SHP77 (cell line): Measurements from ENCODE around the gene GLRA3.
"Not testable (repeated sequence)": the region's sequence is repeated elsewhere in the genome, so short reads cannot be mapped to it uniquely, and the experiment has no call there.

ENCODE experiments used
- DNase-seq, 2 experiments: peaks; one replicate each; lab custom pipeline; 2025; lab: John Stamatoyannopoulos, UW

Gene GLRA3

DNA sequence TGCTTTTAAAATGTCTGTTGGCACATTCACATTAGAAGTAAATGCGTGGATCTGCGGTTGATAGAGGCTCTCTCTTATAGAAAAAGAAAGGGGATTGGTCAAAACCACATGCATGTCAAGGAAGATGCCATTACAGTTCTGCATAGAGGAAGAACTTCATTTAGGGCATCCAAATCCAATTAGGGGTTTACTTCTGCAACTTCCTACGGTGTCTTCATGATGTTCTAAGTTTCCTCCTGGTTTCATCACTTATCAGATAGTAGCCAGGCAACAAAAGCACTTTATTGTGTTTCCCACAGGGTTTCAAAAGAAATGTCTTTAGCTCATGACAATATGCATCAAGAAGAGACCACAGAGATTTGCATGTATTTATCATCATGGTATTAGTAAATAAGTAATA lies 170.8 kb downstream of the GLRA3 start:
- DNase-seq, result no peak

DNA sequence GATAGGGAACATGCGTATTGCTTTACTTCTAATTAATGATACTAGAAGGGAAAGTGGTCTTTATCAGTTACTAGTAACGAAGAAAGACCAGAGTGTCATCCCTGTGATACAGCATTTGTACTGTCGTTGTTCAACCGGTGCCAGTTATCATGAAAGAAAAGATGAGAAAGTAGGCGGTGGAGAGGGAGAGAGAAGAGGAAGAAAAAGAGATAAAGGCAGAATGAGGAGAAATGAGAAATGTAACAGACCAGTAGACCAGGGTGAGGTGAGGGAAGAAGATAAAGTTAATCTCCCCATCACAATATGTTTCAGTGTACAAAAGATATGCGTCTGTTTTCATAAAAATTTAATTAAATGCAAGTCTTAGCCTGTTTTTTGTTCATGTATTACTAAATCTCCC lies 171.6 kb downstream of the GLRA3 start:
- no peak for DNase-seq

DNA sequence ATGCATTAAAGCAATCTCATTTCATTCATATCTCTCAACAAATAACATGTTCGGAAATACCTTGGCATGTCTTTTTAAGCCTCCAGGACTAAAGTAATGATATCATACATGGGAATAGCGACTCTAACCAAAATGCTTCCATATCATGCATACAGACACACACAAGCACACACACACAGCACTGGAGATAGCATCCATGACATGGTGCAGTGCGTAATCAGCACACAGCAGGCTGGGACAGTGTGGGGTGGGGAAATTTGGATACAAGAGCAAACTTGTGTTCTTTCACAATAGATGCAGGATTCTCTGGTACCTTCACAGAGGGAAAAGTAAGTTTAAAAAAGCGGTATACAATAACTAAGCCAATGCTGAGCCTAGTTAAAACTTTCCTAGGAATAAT lies 174.4 kb downstream of the GLRA3 start:
- no peak for DNase-seq

DNA sequence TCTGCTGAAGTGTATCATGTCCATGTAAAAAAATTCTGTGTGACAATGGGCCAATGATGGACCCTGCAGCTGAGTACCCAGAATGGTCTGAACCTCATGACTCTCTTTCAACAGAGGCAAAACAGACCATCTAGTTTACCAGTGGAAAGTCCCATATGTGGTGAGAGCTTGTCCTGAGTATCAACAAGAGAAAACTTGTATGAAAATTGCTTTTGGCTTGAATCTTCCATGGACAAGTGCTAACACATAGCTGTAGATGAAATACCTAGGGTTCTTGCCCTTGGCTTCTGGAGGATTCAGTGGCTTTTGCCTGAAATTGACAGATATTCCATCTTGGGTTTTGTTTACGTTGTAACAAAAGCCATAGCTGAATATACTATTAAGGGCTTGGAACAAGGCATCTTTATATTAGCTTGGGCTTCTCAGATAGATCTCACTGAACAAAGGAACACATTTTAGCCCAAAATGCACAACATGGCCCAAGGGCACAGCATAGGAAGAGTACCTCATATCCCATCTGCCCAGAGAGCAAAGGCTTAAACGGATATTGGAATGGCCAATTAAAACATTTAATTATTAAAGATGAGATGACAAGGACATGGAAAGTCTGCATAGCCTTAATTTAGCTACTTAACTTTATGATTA lies 178.2 kb downstream of the GLRA3 start:
- no peak for DNase-seq

DNA sequence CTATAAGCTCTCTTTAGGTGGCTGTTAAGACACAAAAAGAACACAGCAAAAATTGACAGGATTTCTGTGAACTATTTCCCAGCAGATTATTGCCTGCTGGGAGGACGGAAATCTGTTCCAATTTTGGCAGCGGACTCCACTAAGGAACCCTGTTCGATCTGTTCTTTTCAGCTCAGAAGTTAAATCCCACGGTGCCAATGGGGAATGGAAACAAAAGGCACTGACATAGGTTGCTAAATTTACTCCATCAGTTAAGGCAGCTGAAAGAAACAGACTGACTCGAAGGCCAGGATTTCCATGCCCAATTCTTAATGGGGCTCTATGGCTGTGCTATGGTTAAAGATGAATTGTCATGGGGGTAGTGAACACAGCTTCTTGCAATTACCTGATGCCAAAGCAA lies 180.2 kb downstream of the GLRA3 start:
- DNase-seq, result no peak

DNA sequence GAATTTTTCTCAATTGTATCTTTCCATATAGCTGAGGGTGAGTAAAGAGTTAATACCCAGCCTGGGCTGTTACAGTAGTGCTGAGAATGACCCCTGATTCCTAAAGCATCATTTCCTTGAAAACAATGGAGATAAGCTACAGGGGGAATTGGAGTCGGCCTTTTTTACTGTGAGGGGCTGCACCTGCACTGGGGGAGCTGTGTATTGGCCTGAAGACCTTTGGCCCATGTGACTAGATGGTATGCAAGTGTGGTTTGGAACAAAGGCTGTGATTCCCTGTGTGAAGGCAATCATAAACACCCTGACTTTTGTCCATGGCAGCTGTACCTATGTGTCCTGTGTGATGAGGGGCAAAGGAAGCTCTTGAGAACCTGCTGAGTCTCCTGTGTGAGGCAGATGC lies 182.7 kb downstream of the GLRA3 start:
- DNase-seq, result no peak

DNA sequence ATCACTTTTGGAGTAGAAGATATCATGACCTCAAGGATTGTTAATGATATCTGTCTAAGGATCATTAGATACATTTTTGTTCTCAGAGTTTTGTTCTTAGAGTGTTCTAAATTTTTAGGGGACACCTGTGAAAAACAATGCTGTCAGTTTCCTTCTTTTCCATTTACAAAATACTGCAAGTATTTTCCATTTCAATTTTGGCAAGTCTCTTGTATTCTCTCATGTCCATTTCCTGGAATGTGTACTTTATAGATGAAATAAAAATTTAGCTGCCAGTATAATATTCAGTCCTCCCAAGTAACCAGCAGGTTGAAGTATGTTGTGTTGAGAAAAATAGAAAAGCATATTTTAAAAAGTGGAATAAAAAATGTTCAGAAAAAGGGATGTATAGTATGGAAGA lies 188.9 kb downstream of the GLRA3 start:
- no peak for DNase-seq

DNA sequence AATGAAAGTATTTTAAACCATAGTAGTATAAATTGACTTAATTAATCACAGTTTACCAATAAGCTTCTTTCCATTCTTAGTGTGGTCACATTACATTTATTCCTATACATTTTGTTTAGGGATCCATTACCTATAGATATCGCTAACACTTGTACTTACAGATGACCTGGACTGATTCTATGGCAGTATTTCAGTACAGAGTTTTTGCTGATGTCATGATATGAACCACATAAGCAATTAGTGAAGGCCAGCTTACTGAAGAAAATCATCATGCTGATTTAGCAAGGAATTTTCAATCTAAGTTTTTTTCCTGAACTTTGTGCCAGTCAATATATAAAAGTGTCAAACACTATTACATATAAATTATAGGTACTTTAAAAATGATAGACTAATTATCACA lies 193.3 kb downstream of the GLRA3 start:
- no peak for DNase-seq

DNA sequence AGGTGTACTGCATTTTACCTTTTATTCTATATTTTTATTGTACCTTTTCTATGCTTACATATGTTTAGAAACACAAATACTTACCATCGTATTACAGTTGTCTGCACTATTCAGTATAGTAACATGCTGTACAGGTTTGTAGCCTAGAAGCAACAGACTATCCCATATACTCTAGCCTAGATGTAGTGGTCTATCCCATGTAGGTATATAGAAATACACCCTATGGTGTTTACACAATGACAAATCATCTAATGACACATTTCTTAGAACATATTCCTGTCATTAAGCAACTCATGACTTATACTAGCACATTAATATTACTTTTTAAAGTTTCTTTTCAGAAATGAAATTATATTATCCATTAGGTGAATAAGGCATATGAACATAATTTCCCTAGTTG lies 195.6 kb downstream of the GLRA3 start:
- no peak for DNase-seq

DNA sequence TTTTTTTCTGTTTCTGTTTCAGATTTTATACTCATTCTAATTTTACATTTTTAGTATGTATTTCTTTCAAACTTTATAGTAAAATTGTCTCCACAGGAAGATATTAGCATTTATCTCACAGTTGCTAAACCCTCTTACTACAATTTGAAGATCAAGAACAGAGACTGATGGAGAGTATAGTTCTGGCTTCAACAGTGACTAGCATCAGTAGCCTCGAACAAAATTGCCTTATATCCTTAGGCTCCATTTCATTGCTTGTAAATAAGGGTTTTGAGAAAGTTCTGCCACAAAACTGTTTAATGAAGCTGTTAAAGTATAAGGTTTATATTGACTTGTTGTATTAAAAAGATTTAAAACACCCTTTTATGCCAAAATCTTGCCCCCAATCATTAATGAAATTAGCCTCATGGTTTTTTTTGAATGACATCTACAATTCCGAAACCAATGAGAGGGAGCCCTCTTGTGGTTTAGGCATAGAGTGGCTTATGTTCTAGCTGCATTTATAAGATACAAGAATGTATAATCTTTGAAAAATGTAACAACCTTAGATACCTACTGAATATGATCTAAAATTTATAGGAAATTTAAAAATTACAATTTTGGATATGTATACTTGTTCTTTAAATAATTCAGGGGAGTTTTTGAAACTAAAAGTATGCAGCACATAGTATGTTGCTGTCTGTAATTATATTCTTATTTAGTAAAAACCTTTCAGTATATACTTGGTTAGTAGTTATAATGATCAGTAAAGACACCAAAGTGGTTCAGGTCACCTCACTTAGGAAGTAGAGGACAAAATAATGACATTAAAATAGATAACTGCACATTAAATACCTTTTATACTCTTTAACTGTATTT lies 196.9 kb downstream of the GLRA3 start:
- peak; percentile 2 to 28 for DNase-seq

DNA sequence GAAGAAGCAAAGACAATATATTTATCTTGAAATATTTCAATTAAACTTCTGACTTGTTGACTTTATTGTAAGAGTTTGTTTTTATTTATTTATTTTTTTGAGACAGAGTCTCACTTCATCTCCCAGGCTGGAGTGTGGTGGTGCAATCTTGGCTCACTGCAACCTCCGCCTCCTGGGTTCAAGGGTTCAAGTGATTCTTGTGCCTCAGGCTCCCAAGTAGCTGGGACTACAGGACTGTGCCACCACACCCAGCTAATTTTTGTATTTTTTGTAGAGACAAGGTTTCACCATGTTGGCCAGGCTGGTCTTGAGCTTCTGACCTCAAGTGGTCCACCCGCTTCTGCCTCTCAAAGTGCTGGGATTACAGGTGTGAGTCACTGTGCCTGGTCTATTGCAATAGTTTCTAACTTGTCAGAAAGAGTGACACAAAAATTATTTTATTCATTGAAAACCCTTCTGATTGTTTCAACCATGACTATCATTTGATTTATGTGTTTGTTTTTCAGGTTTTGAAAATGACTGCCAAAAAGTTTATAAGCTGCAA lies 199.1 kb downstream of the GLRA3 start:
- not testable (repeated sequence) for DNase-seq

DNA sequence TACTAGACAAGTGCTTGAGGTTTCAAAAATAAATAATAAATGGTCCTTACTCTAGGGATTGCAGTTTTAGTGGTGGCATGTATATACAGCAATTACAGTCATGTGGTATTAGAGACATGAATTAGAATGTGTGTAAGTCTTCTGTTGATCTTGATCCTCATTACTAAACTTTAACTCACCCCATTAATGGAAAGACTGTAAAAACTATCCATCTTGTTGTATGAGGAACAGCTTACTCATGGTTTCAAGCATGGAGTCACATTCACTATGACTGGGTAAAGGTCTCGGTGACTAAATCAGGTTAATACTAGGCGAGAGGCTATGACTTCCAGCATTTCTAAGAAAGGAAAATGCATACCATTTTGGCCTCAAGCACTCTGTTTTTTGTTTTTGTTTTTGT lies 199.8 kb downstream of the GLRA3 start:
- DNase-seq, result no peak

DNA sequence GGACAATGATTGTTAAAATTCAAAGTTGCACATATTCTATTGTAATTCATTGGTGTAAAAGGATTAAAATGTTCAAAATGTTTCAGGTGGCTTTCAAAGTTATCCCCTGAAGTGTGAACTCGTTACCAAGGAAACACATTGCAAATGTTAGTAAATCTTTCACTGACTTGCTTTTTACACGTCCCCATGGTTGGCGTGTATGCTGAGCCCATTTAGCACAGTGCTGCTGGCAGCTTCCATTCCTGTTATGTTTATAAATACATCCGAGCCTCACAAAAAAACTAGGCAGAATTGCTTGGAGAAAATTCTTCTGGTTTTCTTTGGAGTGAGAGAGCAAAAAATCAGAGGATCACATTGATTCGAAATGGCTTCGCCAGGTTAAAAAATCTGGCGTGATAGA lies 200.9 kb downstream of the GLRA3 start:
- no peak for DNase-seq

DNA sequence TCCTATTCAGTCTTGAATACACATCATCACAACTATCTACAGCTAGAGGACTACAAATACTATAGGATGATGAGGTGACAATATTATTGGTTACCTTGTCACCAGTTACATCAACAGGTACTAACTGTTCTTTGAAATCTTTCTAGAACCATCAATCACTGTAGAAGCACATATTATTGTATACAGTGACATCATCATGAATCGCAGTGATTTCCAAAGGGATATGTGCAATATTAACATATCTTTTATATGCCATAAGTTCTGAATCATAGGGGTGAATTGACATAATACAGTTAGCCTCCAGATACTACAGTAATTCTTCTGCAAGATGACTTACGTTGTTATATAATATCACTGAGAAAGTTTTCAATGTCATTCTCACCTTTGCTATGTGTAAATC lies 201.6 kb downstream of the GLRA3 start:
- no peak for DNase-seq

DNA sequence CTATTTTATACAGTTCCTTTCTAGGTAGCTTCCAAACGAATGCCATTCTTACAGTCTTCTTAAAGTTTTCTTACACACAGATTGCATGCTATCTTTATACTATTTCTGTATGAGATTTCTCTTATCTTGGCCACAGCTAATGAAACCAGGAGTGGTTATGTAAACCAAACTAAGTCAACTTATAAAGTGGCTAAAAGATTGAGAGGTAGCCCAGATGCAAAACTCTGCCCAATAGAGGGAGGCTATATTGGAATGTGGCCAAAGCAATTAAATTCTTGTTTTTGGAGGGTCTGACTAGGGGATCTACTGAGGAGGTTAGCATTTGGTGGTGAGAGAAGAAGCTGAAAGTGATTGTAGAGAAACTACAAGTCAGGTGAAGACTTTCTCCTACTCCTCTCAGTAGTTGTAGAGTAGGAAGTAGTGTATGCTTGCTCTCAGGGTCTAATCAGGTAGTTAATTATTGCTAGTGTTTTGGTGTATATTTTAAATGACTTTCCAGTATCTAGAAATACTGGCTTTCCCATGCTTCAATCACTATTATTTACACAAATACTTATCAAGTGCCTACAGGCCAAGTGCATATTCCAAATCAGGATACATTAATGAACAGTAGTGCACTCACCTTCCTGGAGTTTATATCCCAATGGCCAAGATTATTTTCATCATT lies 202.6 kb downstream of the GLRA3 start:
- DNase-seq, result no peak

DNA sequence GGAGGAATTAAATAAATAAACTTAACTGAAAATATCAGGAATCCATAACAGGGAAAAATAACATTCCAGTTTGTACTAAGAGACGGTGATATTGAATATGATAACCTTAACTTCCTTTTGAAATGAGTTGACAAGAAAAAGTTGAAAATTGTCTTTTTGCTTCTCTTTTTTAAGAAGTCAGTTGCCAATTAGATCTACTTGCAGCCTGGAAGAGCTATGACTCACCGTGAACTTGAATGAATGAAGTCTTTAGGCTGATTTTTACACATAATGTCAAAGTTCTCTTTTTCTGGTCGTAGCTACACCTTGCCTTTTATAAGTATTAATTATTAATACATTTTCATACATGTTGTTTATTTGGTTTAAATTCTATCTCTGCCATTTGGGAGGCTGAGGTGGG lies 212.4 kb downstream of the GLRA3 start:
- no peak for DNase-seq

DNA sequence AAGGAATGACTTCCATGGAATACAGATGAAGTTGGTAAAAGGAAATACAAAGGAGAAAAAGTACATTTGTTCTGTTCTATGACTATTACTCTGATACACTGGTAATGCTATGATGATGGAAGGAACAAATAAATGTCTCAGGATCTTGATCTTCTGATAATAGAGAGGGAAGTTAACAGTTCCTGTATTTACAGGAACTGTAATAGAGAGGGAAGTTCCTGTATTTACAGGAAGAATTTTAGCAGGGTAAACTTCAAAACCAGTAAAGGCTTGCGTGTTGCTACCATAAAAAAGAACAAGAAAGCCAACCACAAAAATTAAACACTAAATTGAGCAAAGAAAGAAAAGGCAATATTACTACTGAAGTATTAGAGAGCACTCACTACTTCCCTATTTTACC lies 215.1 kb downstream of the GLRA3 start:
- no peak for DNase-seq

DNA sequence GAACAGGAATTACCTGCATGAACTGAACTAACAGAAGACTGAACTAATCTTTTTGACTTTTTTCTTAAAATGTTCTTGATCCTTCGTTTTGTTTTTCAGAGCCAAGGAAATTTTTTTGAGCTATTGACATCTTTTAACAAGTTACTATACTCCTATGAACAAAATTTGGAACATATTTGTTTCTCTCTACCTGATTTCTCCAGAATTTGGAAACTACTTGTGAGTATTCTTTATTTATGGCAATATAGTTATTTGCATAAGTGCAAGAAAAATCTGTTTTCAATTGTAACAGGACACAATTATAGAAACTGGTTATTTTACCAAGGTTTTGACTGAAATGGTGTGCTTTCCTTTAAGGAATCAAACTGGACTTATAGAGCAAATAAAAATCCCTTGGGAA lies 217.3 kb downstream of the GLRA3 start:
- no peak for DNase-seq

DNA sequence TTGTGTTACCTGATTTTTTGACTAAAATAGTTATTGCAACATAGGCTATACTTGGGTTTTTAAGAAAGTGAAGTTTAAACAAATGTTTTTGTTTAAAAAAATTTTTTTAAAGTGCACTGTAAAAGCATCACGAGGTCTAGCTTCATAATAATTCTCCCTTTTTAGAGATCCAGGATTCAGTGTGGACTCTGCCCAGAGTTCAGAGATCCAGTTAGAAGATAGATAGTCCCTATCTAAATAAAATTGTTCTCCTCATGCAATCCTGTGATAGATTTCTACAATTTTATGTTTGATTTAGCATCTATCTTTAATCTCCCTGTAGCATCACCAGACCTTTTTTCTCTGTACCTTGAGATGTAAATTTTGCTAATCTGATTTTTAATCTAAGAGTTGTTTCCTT lies 221.3 kb downstream of the GLRA3 start:
- no peak for DNase-seq

DNA sequence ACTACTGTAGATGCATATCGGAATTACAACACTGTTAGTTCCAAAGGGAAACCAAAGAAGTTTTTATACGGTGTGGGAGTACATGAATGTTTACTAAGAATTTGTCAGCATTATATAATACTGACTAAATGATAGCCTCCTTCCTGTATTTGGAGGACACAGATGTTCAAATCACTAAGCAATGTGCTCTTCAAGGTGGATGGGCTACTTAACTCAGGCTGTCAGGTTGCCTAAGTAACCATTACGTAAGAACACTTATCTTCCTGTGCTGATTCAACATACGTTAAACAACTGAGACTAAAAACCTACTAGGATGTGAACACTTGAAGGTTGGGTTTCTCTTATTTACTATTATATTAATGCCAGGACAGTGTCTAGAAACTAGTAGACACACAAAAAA lies 224.8 kb downstream of the GLRA3 start:
- peak; percentile 30 to 44 for DNase-seq

DNA sequence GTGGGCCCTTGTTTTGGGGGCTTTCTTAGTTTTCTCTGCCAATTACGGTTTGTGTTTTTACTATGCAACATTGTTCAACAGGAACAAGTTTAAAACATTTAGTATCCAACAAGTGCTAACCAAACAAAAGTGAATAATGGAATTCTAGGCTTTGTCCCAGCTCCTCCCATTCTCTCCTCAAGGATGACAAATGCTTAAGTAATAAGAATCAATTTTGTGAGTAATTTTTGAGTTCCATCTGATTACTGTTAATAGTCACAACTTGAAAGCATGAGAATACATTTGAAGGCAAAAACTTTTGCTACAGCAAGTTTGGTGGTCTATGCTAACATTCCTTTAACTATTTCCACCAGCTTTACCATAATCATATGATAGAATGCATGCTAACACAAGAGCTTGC lies 228.7 kb downstream of the GLRA3 start:
- no peak for DNase-seq

DNA sequence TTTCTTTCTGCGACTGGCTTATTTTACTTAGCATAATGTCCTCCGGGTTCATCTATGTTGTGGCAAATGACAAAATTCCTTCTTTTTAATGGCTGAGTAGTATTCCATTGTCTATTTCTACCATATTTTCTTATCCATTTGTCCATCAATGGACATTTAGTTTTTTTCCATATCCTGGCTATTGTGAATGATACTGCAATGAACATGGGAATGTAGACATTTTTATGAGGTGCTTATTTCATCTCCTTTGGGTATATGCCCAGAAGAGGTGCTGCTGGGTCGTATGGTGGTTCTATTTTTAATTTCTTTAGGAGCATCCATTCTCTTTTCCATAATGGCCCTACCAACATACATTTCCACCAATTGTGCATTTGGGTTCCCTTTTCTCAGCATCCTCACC lies 230.2 kb downstream of the GLRA3 start:
- no peak for DNase-seq

DNA sequence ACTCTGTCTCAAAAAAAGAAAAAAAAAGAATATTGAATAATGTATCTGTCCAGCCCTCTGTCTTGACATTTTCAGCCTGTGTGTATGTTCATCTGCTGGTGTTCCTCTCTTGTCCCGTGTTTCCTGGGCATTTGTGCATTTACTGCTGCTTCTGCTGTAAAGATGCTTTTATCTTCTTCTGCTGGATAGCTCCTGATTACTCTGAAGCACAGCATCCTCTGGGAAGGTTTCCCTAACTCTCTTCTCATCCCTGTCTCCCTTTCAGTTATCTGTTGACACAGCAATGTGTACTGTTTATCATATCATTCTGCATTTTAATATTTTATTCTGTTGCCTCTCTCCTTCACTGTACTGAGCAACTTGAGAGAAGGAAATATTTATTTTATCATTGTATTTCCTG lies 232.5 kb downstream of the GLRA3 start:
- no peak for DNase-seq
